GM12872 (cell line): ENCODE results near the gene LBH.

Experiments used
- TF ChIP-seq, protein P1 (sequence below): IDR thresholded peaks from 3 replicates; pipeline ENCODE4 v1.5.1; 2011; ENCODE audit warnings: low read depth, mild to moderate bottlenecking, low read length, moderate library complexity; ENCODE audit not compliant: insufficient read depth

The LBH gene

DNA sequence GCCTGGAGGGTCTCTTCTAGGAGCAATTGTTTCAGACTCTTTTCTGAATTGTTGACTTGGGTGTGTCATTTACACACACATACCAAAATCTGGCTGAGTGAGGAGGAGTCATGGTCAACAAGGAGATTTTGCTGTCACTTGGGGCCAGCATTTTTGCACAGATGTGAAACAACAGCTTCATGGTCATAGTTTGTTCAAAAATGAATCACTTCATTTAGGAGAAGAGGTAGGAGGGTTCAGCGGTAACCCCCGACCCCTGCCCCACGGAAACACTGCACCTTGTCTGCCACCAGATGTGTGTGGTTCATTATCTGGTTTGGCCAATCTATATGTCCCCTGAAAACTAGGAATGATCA is 42.2 kb downstream of the LBH start:
- TF ChIP-seq, protein P1, sequence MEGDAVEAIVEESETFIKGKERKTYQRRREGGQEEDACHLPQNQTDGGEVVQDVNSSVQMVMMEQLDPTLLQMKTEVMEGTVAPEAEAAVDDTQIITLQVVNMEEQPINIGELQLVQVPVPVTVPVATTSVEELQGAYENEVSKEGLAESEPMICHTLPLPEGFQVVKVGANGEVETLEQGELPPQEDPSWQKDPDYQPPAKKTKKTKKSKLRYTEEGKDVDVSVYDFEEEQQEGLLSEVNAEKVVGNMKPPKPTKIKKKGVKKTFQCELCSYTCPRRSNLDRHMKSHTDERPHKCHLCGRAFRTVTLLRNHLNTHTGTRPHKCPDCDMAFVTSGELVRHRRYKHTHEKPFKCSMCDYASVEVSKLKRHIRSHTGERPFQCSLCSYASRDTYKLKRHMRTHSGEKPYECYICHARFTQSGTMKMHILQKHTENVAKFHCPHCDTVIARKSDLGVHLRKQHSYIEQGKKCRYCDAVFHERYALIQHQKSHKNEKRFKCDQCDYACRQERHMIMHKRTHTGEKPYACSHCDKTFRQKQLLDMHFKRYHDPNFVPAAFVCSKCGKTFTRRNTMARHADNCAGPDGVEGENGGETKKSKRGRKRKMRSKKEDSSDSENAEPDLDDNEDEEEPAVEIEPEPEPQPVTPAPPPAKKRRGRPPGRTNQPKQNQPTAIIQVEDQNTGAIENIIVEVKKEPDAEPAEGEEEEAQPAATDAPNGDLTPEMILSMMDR: no peak

- TF ChIP-seq, protein P1: no peak
Measured at GRCh38 chr2:30275256-30275655, 43.9 kb downstream of the LBH start.

DNA sequence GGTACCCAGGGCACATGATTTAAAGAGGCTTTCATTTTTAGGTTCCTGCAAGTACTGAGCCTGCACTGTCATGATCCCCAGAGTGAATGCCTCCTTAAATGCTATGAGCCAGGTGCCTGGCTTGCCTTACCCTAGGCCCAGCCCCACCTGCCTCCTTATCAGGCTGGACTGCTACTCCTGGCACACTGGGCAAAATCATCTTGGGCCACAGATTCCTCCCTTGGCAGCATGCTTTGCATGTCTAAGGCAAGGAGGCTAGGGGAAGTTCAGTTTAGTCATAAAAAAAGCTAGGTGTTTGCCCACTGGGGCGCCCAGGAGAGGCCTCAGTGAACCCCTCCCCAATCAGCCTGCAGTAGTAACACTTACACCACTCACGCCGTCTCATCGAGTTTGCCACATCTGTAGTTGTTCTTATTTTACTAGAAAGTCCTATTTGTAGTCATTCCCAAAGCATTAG is 45.1 kb downstream of the LBH start:
- TF ChIP-seq, protein P1: no peak

DNA sequence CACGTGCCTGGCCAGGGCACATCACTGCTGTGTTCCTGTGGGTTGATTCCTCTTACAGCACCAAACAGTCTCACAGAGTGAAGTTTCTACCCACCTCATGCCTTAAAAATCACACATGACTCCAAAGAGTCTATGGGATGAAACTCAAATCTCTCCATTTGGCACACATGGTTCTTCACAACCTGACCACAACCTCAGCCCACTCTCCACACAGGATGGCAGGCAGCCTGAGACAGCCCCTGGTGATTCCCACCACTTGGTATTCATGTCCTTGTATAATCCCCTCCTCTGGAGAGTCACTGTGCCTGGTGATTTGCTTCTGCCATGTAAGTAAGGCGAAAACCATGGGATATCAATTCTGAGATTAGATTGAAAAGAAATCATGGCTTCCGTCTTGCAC is 46.2 kb downstream of the LBH start:
- TF ChIP-seq, protein P1: no peak

DNA sequence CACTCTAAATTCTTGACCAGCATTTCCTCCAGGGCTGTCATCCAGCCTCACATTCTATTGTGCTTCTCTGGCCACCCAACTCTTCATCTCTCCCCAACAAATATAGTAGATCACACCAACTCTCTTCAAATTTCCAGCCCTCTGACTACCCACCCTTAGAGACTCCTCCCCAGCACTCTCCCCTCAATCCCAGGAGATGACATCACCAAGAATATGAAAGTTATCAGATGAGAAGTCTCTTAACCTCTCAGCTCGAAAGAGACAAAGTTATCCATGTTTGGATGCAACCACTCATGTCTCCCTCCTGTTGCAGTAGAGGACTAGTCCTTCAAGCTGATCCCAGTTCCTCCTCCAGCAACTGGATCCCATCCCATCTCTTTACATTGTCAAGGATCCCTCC is 47.1 kb downstream of the LBH start:
- TF ChIP-seq, protein P1: no peak

DNA sequence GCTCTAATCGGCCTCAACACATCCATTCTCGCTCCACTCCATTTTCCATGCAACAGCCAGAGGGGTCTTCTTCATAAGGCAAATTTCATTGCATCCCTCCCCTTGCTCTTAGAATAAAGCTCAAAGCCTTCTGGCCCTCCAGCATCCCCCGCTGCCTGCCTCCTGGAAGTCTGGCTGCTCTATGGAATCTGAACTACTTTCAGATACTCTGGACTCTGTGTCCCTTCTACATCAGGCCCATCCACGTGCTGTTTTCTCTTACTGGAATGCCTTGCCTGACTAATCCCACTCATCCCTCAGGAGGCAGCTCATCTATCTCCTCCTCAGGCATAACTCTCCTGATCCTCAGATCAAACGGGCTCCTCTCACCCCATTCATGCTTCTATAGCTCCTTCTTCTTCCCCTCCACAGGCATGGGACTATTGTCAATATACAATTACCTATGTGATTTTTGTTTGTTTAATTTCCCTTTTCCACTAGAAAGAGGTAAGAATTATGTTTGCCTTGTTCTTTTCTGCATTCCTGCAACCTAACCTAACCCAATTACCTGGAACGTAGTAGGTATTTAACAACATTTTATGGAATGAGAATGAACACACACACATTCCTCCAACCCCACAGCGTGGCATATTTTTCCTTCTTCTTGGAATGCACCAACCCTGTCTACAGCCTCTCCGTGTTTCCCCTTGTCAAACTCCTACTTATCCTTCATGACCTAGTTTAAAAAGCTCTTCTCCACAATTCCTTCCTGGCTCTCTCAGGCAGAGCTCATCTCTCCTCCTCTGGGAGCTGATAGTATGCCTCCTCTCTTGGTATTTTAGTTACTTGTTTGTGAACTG is 49.5 kb downstream of the LBH start:
- TF ChIP-seq, protein P1: no peak

DNA sequence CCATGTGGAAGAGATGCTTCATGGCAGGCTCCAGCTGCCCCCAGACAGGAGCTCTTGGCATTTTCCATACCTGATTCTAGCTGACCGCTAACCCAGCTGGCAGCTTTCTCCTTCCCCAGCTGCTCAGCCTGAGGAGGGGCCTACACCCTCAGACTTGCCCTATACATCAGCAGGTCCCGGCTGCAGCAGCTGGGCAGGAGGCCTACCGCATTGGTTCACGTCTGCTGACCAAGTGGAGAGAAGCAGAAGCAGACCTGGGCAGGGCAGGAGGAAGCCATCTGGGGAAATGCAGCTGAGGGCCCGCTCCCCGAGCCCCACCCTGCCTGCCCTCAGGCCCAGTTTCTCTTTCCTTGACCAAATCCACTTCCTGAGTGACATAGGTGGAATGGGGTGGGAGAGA is 50.7 kb downstream of the LBH start:
- TF ChIP-seq, protein P1: no peak
